Activated CD8-positive, alpha-beta memory T cell treated with anti-CD3 and anti-CD28 coated beads for 48 hours (primary cell): ENCODE data around the gene ZNF740.
"Not testable (repeated sequence)": the region's sequence is repeated elsewhere in the genome, so short reads cannot be mapped to it uniquely, and the experiment has no call there.

Source experiments
- DNase-seq, 3 experiments: peaks; one replicate each; pipeline ENCODE4 v3.0.0-alpha.2; 2020; ENCODE audit warnings: low read depth in 2 of 3, low spot score in 2 of 3

ZNF740 gene, protein sequence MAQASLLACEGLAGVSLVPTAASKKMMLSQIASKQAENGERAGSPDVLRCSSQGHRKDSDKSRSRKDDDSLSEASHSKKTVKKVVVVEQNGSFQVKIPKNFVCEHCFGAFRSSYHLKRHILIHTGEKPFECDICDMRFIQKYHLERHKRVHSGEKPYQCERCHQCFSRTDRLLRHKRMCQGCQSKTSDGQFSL

DNA sequence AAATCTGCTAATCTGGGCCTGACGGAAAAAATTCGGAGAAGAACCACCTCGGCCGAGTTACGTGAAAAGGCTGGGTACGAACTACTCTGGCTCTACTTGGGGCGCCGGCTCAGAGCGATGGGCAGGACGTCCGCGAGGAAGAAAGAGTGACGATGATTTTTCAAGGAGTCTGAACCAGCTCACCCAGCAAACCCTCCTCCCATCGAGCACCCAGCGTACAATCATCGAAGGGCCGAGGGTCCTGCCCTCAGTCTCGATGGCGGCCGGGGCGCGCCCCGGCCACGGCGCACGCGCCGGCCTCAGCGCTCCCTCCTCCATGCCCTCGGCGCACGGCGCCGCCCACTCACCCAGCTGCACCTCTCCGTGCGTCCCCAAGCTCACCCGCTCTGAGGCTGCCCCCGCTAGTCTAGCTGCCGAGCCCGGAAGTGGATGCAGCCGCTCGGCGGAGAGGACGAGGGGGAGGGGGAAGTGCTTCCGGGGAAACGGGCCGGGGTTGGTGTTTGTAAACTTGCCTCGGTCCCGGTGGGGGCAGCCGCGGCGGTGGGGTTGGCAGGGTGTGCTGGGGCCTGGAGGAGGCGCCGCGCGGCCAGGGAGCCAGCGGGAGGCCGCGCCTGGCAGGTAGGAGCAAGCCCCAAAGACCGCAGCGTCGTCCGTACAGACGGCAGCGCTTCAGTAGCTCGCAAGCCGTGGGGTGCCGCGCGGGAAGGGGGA is at the start of gene ZNF740, which contains the start of gene CSAD:
Gene ZNF740 (plus strand): TSS at position 503 of the 711 bp plus-strand sequence. CDS start 1,262 bp downstream, outside the sequence.
Gene CSAD (minus strand): TSS at position 706 of the 711 bp plus-strand sequence. CDS start 7,455 bp downstream, outside the sequence.
- peak; percentile 82 to 96 (median 88) for DNase-seq

DNA sequence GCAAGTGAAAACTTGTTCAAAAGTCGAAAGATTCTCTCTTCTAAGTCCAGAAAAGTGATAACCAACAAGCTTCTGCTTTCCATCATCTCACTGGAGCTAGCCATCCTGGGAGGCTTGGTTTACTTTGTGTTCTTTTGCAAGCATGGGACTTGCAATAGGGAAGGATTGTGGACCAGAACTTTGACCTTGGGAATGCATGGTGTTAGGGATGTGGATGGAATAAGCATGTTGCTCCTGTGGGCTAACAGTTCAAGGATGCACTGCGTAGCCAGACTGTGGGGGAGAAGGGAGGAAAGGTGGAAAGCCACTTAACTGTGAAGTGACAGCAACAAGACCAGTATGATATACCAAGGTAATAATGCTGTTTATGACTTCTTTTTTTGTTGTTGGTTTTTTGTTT is 48.7 kb upstream of the ZNF740 start:
- DNase-seq: no peak

DNA sequence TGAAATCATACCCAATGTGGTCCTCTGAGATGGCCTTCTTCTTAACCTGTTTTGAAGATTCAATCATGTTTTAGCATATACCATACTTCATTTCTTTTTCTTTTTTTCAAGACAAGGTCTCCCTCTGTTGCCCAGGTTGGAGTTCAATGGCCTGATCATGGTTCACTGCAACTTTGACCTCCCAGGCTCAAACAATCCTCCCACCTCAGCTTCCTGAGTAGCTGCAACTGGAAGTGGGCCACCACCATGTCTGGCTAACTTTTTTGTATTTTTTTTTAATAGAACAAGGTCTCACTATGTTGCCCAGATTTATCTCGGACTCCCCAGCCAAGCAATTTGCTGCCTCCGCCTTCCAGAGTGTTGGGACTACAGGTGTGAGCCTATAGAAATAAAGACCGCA is 46.8 kb upstream of the ZNF740 start:
- DNase-seq: no peak

DNA sequence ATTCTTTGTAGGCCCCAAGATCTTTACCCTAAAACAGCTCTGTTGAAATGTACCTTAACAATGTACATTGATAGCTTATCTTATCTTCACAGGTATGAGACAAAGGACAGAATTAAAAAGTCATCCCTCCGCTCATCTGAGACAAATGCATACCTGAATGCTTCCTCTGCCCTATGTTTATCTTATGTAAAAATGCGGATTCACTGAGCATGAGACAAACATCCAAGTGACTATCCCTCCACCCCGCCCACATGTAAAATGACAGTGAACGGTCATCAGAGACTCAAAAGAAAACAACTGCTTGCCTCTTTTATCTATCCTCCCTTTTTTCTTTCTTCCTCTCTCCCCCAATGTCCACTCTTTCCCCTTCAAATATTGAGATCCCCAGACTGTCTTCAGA is 37.2 kb upstream of the ZNF740 start:
- DNase-seq: no peak

DNA sequence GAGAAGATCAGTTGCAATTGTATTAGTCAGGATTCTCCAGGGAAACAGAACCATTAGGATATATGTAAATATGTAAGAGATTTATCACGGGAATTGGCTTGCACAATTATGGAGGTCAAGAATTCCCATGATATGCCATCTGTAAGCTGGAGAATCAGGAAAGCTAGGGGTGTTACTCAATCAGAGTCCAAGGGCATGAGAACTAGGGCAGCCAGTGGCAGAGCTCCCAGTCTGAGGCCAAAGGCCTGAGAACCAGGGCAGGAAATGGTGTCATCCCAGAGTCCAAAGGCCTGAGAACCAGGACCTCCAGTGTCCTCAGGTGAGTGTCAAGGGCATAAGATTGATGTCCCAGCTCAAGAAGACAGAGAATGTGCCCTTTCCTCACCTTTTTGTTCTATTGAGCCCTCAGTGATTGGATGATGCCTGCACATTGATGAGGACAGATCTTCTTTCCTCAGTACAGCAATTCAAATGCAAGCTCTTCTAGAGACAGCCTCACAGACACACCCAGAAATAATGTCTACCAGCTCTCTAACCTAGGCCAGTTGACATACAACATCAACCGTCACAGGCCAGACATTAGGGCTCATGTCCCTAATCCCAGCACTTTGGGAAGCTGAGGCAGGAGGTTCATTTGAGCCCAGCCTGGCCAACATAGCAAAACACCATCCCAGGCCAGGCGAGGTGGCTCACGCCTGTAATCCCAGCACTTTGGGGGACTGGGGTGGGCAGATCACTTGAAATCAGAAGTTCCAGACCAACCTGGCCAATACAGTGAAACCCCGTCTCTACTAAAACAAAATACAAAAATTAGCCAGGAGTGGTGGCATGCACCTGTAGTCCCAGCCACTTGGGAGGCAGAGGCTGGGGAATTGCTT is 34.9 kb upstream of the ZNF740 start:
- no peak for DNase-seq

DNA sequence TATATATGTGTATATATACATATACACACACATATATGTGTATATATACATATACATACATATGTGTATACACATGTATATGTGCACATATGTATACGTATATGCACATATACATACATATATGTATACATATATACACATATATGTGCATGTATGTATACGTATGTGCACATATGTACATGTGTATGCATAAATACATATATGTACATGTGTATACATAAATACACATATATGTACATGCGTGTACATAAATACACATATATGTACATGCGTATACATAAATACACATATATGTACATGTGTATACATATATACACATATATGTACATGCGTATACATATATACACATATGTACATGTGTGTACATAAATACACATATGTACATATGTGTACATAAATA is 33.3 kb upstream of the ZNF740 start:
- DNase-seq: no peak

DNA sequence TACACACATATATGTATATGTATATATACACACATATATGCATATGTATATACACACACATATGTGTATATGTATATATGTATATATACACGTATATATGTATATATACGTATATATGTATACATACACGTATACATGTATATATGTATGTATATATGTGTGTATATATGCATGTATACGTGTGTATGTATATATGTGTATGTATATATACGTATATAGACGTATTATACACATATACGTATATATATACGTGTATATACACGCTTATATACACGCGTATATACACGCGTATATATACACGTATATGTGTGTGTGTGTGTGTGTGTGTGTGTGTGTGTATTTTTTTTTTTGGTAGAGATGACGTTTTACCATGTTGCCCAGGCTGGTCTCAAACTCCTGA is 32.9 kb upstream of the ZNF740 start:
- no peak for DNase-seq

DNA sequence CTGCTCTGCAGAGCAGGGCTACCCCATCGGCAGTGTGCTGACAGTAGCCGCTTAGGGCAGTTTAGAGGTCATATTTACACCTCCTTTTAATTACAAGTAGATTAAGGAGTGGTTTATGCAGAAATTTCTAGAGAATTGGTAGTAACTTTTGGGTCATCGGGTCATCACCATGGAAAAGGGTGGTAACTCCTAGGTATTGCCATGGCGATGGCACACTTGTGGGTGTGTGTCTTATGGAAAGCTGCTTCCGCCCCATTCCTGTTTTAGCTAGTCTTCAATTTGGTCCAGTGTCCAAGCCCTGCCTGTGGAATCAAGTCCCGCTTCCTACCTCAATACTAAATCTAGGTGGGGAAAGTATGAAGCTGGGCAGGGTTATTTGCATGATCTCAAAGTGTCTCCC is 29.5 kb upstream of the ZNF740 start:
- no peak for DNase-seq

DNA sequence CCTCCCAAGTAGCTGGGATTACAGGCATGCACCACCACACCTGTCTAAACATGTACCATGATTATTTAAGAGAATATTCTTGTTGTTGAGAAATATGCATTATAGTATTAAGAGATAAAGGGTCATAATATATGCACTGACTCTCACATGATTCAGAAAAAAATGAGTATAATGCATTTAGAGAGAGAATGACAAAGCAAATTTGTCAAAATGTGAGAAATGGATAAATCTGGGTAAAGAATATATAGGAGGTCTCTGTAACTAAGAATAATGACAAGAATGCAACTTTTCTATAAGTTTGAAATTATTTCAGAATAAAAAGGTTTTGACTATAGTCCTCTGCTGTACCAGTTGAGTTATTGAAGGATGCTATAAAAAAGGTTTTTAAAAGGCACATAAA is 28.1 kb upstream of the ZNF740 start:
- DNase-seq: no peak

DNA sequence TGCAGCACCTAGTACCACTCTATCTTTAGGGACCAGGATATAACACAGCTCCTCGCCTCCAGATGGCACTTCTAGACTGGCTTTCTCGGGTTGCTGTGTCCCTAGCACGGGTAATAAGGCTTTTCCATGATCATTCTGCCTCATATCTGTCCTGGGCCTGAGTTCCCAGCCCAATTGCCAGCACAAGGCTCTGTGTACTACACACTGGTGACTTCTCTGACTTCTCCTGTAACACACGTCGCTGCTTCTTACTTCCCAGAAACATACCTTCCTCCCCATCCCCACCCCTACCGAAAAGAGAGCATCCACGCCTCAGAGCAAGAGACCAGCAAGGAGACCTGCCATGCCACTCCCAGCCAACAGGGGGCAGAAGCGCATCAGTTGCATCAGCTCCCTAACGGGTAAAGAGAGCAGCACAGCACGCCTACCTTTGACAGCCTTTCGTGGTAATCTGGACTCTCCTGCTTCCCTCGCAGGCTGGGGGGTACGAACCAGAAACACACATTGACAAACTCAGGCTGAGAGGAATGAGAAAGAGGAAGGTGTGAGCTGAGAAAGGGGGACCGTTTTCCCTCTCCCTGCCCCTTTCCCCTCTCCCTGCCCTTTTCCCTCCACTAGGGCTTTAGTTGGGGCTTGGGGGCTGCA is 21.2 kb upstream of the ZNF740 start:
- peak; percentile 70 to 85 (median 73) for DNase-seq

DNA sequence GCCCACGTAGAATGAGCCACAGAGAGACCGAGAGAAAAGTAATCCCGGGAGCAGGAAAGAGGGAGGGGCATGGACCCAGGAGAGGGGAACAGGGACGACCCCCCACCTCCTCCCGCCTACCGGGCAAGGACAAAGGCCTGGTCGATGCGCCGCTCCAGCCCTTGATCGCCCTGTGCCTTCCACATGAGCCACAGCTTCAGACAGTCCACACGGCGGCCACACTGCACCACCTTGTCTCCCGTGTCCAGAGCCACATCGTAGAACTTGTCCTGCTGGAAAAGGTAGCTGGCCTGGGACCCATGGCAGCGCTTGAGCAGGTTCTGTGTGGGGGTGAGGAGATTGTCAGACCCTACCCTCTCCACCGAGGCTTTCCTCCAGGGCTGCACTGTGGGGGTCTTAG is 20.5 kb upstream of the ZNF740 start:
- no peak for DNase-seq

DNA sequence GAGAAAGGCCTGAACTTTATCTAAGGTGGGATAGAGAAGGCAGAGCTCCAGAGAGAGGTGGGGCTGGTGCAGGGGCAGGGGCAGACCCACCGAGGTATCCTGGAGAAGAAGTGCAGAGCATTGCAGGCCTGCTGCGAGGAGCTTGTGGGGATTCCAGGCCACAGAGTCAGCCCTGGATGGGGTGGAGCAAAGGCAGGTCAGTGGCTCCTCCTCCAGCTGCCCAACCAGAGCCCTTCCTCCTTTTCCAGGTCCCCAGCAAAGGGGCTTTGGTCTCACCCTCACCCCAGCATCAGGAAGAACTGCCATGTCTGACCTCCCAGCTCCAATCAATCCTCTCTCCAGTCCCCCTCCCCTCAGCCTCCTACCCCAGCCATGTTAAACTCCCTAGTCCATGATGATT is 19.8 kb upstream of the ZNF740 start:
- no peak for DNase-seq

DNA sequence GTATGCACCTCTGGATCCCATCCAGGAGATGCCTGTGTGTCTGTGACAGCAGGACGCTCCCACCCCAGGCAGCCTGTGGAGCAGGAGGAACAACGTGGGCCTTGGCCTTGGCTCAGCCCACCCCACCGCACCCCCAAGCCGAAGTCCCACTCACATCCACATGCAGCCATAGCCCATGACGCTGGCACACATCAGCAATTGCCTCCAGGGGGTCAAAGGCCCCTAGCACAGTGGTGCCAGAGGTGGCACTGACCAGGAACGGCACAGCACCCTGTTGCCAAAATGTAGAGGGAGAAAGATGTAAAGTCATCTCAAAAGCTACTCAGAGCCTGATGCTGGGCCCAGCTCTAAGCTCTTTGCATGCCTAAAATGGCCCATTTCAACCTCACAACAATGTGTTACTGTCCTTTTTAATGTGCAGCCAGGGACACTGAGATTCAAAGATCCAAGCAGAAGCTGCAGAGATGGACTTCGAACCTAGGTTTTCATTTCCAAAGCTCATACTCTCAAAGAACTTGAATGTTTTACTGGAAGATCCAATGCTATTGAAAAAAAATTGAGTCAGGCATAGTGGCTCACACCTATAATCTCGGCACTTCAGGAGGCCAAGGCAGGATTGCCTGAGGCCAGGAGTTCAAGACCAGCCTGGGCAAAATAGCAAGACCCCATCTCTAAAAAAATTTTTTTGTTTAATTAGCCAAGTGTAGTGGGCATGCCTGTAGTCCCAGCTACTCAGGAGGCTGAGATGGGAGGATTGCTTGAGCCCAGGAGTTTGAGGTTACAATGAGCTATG is 19.2 kb upstream of the ZNF740 start:
- DNase-seq: no peak

DNA sequence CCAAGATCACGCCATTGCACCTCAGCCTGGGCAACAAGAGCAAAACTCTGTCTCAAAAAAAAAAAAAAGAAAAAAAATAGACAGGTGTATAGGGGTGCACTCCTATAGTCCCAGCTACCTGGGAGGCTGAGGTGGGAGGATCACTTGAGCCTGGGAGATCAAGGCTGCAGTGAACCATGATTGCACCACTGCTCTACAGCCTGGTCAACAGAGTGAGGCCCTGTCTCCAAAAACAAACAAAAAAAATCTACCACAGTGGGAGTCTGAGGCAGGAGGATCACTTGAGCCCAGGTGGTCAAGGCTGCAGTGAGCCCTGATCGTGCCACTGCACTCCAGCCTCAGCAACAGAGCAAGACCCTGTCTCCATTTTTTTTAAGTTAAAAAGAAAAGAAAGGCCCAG is 17.5 kb upstream of the ZNF740 start:
- DNase-seq: not testable (repeated sequence)

DNA sequence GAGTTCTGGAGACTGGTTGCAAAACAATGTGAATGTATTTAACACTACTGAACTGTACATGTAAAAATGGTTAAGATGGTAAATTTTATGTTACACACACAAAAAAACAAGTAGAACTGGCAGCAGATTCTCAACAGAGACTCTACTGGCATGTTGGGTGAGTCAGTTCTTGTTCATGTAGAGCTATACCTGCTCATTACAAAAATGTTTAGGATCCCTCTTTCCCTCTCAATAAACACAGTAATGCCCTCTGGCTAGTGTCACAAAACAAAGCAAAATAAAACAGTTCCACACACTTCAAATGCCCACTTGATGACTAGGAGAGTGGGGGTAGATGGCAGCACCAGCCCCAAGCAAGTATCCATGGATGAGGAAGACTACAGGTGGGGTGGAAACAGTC is 13.7 kb upstream of the ZNF740 start:
- DNase-seq: no peak

DNA sequence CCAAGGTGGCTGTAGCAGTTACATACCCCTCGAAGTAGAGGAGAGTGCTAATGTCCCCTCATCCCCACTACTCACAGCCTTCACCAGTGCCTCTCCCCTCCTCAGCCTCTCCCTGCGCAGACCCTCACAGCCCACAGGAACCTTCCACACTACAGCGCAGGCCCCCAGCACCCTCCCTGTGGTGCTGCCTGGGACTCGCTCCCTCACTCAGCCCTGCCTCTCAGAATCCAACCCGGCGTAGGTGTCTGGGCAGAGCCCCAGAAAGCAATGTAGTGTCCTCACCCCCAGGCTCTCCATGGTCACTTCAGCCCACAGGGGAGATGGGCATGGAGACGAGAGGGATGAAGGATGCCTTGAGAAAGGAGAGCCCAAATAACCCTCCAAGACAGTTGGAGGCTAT is 10.9 kb upstream of the ZNF740 start:
- no peak for DNase-seq

DNA sequence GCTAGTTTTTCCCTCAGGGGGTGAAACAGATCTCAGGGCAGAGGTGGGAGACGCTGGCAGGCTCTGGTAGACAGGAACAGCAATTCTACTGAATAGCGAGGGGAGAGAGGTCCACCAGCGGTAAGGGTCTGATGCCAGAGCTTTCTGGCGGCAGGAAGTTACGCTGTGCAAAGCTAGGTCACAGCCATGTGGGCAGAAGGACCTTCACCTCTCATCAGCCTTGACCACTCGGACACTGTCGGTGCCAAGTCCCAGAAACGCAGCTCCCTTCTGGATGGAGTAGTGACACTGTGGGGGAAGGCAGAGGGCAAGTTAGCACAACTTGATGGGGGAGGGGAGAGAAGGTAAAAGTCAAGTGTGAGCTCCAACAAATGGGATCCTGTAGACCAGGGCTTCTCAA is 10.3 kb upstream of the ZNF740 start:
- no peak for DNase-seq

DNA sequence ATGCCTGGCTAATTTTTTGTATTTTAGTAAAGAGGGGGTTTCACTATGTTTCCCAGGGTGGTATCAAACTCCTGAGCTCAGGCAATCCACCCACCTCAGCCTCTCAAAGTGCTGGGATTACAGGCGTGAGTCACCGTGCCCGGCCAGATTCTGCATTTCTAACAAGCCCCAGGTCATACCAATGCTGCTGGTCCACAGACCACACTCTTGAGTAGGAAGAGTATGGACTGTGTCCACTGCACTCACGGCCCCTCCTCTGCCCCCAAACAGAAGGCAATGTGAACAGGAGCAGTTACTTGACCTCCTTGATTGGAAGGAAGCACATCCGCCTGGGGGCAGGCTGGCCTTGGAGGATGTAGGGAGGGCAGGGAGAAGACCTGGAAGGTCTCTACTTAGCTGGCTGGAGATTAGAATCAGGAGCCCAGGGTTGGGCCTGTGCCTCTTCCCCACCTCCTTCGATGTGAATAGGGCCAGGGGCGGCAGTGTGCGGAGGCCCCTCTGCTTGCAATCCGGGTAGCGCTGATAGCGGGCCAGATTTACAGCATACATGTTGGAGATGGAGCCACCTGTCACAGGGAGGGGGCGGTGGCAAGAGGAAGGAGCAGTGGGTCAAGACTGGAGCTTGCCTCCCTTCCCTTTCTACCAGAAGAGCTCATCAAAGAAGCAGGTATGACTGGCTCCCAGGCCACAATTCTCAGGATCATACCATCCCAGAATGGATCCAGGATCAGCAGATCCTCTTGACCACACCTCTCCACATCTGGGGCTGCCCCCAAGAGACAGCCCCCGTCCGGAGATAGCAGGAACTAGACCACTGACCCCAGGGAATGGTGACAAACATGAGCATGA is 9.4 kb upstream of the ZNF740 start:
- DNase-seq: no peak

DNA sequence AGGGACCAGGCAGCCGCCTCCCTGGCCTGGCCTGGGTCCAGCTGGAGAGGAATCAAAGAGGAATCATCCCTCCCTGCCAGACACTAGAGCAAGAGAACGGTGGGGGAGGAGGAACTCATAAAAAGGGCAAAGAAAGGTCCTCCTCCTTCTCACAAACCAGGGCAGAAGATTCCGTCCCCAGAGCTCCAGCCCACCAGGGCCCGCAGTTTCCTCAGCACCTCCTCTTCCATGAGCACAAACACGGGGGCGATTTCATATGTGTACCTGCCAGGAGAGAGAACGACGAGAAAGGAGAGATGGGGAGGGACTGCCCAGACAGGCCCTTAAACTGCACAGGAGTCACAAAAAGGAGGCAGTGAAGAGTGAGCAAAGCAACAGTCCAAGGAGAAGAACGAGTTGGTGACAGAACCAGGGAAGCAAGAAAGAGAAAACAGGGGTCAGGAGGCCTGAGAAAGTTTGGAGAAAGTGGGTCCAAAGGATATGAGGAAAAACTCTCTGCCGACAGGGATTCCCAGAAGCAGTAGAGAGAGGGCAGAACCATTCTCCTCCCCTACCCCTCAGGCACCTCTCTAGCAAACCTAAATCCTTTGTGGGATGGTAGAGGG is 8.7 kb upstream of the ZNF740 start:
- DNase-seq: no peak
